ENCODE measurements around the gene FAAP100.

DNA sequence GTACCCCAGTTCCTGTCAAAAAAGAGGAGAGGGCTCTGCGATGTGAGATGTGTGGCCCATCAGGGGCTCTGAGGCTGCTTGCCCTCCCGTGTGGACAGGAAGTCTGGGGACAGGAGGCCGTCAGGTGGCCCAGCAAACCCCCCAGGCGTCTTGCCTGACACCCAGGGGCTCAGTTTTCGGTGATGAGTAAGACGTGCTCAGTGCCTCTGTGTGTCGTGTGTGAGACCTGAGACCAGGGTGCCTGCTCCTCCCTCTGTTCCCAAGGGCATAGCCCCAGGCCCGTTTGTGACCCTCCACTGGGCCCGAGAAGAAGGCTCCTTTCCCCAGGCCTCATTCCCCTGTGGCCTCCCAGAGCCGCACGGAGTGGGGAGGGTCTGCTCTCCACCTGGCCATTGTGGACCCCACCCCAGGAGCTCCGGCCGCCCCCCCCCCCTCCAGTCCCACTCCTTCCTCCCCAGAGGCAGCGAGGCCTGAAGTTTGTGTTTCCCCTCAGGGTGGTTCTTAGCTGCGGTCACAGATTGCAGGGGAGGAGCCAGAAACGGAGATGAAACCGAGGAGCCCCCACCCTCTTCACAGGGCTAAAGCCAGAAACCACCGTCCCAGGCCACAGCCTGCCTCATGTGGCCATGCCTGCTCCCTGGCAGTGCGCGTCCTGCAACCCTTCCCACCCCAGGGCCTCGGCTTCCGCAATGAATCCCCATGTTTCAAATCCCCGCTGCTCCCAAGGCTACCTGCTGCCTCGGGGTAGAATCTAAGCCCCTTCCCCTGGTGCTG, 34.6 kb downstream of the FAAP100 start:
- TF ChIP-seq CTCF (IDR thresholded peaks at IDR 0.05; ENCODE audit: poor library complexity) (no peak), EZH2 (IDR thresholded peaks at IDR 0.05; ENCODE audit: borderline replicate concordance) (no peak), EZH2phosphoT487 (IDR thresholded peaks at IDR 0.05; ENCODE audit: low read depth, severe bottlenecking, unreplicated experiment) (no peak)

Measured in hepatocyte (in vitro differentiated cells).